ENCODE measurements around the gene LSM3. TPM values are rescaled to one million over a fixed set of nuclear protein-coding genes. Genes with fewer than 3 reads are reported as not detected.

Gene LSM3
- total and polyA plus RNA-seq, 5 donors, result 13.5 to 17.8 (median 16.1) TPM

DNA sequence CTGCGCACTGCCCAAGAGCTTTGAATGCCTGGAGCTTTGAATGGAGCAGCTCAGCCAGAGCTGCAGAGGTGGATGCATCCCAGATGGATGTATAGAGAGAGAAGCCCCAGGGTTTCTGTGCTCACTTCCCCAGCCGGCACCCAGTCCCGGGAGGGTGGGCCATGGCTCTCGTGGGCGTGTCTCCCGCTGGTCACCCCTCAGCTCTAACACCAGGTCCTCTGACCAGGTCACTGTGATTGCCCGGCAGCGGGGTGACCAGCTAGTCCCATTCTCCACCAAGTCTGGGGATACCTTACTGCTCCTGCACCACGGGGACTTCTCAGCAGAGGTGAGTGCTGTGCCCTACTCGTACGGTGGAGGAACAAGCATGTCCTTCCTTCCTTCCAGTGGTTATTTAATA is 43.0 kb upstream of the LSM3 start:
- H3K27ac ChIP-seq (ENCODE audit: low read length), result no peak overlapping the region
- 84% methylated on average over 11 of the region's 11 CpGs for WGBS

DNA sequence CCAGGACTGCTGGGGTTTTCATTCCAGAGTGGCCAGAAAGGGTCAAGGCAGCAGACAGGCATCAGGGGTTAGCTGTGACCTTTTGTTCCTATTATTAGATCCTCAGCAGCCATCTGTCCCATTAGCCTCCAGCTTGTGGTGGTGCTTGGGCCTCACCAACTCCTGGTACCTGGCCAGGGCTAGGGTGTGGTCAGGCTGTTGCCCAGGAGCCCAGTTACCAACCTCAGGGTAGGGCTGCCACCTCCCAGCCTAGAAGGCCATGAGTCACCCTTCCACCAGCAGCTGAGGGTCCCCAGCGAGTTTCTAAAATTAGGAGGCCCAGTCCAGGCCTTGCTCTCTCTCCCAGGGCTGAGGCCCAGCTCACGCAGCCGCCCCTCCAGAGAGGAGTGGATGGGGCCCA is 41.6 kb upstream of the LSM3 start:
- intact Hi-C loops (cut with DNase I), result no loop called here
- Histone ChIP-seq H3K4me1 (ENCODE audit: control insufficient read depth, insufficient read depth, low read length) (peaks cover 3% of the 10 kb centered on the region), H3K27me3 (ENCODE audit: control insufficient read depth, insufficient read depth) (no peaks in the 10 kb centered on the region), H3K27ac (ENCODE audit: low read length) (peak overlapping the region; percentile 37), H3K4me3 (ENCODE audit: low read length) (no peak overlapping the region), H3K9me3 (ENCODE audit: control insufficient read depth, low read length) (no peaks in the 10 kb centered on the region)
- DNase-seq (peak in 1 of 3 donors; percentile 41), ATAC-seq (peak; percentile 17 to 33)
- 58% methylated on average over 3 of the region's 3 CpGs for WGBS

More for the DNA sequence above, 43.0 kb upstream of the LSM3 start:
- DNase-seq (peak in 1 of 3 donors; percentile 38), ATAC-seq (no peak)
- no peaks in the 10 kb centered on the region for H3K27me3 ChIP-seq (ENCODE audit: control insufficient read depth, insufficient read depth)
- intact Hi-C loops (cut with DNase I), result no loop called here
- no peaks in the 10 kb centered on the region for H3K9me3 ChIP-seq (ENCODE audit: control insufficient read depth, low read length)
- H3K4me3 ChIP-seq (ENCODE audit: low read length), result no peak overlapping the region
- peaks cover 3% of the 10 kb centered on the region for H3K4me1 ChIP-seq (ENCODE audit: control insufficient read depth, insufficient read depth, low read length)

DNA sequence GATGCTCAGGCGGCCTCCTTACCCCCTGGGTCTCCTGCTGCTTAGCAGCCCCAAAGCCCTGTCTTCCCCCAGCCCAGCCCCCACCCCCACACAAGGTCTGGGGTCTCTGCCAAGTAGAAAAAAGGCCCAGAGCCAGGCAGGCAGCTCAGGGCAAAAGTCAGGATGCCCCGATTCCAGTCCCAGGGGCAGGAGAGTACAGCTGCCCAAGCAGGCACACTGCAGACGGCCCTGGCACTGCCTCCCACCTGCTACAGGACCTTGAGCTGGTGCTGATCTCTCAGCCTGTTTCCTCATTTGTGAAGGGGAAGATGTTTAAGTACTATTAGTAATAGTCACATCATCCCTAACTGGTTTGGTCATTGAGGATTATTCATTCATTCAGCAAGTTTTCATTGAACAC is 41.2 kb upstream of the LSM3 start:
- Histone ChIP-seq H3K4me1 (ENCODE audit: control insufficient read depth, insufficient read depth, low read length) (peaks cover 3% of the 10 kb centered on the region), H3K27ac (ENCODE audit: low read length) (peak overlapping the region; percentile 6), H3K9me3 (ENCODE audit: control insufficient read depth, low read length) (no peaks in the 10 kb centered on the region), H3K4me3 (ENCODE audit: low read length) (no peak overlapping the region), H3K27me3 (ENCODE audit: control insufficient read depth, insufficient read depth) (no peaks in the 10 kb centered on the region)
- ATAC-seq (no peak), DNase-seq (peak in 1 of 3 donors; percentile 46)
- intact Hi-C loops (cut with DNase I), result no loop called here
- WGBS, result 48% methylated on average over 3 of the region's 3 CpGs

DNA sequence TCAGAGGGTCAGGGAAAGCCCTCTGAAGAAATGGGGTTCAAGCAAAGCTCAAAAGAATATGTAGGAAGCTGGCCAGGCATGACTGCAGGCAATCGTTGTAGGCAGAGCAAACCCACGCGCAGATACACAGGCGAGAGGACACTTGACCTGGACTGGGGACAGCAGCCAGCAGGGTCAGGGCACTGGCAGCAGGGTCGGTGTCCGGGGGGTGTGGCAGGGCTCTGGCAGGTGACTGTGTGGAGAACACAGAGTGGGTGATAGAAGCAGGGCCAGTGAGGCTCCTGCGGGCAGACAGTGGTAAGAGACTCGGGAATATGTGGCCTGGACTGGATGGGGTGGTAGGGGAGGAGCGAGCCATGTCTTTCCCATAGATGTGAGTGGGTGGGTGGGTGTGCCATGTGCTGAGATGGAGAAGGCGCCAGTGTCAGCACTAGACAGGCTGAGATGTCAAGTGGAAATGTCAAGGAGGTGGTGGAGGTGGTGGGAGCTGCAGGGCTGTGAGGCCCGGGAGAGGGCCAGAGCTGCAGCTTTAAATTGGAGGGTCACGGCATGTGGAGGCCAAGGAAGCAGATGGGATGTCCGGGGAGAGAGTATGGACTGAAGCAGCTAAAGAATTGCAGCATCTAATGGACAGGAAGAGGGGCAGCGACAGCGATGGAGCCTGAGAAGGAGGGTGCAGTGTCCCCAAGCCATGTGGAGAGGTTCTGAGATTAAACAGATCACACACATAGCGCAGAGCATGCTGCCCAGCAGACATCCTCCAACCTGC is 40.3 kb upstream of the LSM3 start:
- H3K27ac ChIP-seq (ENCODE audit: low read length), result no peak overlapping the region
- 75% methylated on average over 16 of the region's 16 CpGs for WGBS
- no peak overlapping the region for H3K4me3 ChIP-seq (ENCODE audit: low read length)
- intact Hi-C loops (cut with DNase I), result no loop called here
- DNase-seq (peak in 1 of 3 donors; percentile 43), ATAC-seq (peak in 1 of 2 donors; percentile 6)
- H3K9me3 ChIP-seq (ENCODE audit: control insufficient read depth, low read length), result no peaks in the 10 kb centered on the region
- H3K27me3 ChIP-seq (ENCODE audit: control insufficient read depth, insufficient read depth), result no peaks in the 10 kb centered on the region
- H3K4me1 ChIP-seq (ENCODE audit: control insufficient read depth, insufficient read depth, low read length), result peaks cover 3% of the 10 kb centered on the region

DNA sequence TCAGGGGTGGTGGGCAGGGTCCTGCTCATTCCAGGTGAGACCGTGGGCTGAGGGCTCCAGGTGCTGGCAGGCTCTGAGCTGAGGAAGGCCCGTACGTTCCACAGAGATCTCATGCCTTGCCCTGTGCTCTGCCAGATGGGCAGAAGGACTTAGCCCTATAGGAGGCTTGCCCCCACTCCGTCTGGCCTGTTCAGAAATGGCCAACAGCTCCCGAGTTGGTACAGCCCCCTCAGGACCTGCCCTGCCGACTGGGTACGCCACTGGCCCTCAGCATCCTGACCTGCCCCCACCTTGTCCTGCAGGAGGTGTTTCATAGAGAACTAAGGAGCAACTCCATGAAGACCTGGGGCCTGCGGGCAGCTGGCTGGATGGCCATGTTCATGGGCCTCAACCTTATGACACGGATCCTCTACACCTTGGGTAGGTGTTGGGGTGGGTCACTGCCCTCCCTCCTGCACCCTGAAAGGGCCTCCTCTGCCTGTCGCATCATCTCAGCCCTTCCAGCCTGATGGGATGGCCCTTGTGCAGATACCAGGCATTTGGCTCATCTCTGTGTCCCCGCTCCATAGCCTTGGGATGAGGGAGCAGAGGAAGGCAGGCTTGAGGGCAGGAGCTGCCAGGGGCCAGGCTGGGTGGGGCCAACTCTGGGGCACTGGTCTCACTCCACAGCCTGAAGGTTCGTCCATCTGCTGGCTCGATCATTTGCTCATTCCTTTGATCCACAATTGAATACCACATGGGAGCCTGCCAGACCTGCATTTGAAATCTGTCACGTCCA is 39.5 kb upstream of the LSM3 start:
- no peaks in the 10 kb centered on the region for H3K27me3 ChIP-seq (ENCODE audit: control insufficient read depth, insufficient read depth)
- DNase-seq, result peak in 1 of 3 donors; percentile 49
- peaks cover 6% of the 10 kb centered on the region for H3K4me1 ChIP-seq (ENCODE audit: control insufficient read depth, insufficient read depth, low read length)
- intact Hi-C loops (cut with DNase I), result no loop called here
- no peaks in the 10 kb centered on the region for H3K9me3 ChIP-seq (ENCODE audit: control insufficient read depth, low read length)
- ATAC-seq, result no peak
- 91% methylated on average over 14 of the region's 14 CpGs for WGBS
- H3K4me3 ChIP-seq (ENCODE audit: low read length), result no peak overlapping the region
- H3K27ac ChIP-seq (ENCODE audit: low read length), result no peak overlapping the region

DNA sequence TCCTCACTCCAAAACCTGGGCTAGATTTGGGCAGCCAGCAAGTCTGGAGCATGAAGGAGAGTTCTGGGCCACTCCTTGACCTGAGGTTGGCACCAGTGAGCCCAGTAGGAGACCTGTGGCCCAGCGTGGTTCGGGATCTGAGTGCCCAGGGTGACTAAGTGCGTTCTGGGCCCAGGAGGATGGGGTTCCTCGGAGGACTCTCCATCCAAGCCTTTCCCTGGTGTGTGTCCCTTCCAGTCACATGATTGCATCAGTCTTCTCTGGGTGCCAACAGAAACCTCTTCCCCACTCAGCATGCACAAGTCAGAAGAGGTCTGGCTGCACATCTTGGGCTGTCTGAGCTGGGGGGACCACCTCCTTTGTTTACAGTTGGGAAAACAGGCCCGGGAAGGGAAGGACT is 38.8 kb upstream of the LSM3 start:
- no peak overlapping the region for H3K4me3 ChIP-seq (ENCODE audit: low read length)
- ATAC-seq (no peak), DNase-seq (no peak)
- no peak overlapping the region for H3K27ac ChIP-seq (ENCODE audit: low read length)
- intact Hi-C loops (cut with DNase I), result no loop called here
- WGBS, result 82% methylated on average over 5 of the region's 5 CpGs
- no peaks in the 10 kb centered on the region for H3K27me3 ChIP-seq (ENCODE audit: control insufficient read depth, insufficient read depth)
- H3K9me3 ChIP-seq (ENCODE audit: control insufficient read depth, low read length), result no peaks in the 10 kb centered on the region
- peaks cover 9% of the 10 kb centered on the region for H3K4me1 ChIP-seq (ENCODE audit: control insufficient read depth, insufficient read depth, low read length)

DNA sequence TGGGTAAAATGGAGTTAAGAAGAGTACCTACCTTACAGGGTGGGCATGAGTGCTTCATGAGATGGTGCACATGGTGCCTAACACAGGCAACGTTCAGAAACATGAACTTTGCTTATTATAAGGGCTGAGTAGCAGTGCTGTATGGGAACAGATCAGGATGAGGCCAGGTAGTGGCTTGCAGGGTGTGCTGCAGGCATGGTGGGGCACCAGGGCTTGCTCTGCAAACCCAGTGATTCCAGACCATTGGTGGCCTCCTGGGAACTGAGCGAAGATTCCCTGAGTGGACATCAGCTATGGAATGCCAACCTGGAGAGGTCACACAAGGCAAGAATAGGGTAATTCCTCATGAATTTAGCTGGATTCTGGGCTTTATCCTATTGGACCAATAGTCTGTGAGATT is 37.9 kb upstream of the LSM3 start:
- intact Hi-C loops (cut with DNase I), result no loop called here
- WGBS, result 81% methylated on average over 2 of the region's 2 CpGs
- Histone ChIP-seq H3K27me3 (ENCODE audit: control insufficient read depth, insufficient read depth) (no peaks in the 10 kb centered on the region), H3K9me3 (ENCODE audit: control insufficient read depth, low read length) (no peaks in the 10 kb centered on the region), H3K27ac (ENCODE audit: low read length) (no peak overlapping the region), H3K4me3 (ENCODE audit: low read length) (no peak overlapping the region), H3K4me1 (ENCODE audit: control insufficient read depth, insufficient read depth, low read length) (peaks cover 11% of the 10 kb centered on the region)
- peak in 1 of 3 donors; percentile 19 for DNase-seq
- no peak for ATAC-seq

DNA sequence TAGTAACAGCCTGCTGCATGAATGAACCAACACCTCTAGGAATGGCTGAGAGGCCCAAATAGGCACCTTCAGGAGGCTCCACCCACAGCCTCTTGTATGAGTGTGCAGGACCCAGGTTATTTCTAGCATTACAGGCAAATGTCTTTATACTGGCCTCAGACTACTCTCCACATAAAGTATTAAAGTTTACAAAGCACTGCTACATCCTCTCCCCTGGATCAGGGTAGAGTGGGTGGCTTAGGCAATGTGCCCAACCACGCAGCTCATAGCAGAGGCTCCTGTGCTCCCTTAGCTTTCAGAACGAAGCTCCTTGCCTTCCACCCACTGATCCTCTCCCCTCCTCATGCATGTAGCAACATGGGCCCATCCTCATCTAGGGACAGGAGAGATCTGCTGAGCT is 37.5 kb upstream of the LSM3 start:
- no peak for ATAC-seq
- H3K4me3 ChIP-seq (ENCODE audit: low read length), result no peak overlapping the region
- peak overlapping the region; percentile 32 for H3K27ac ChIP-seq (ENCODE audit: low read length)
- intact Hi-C loops (cut with DNase I), result no loop called here
- no peak for DNase-seq
- no peaks in the 10 kb centered on the region for H3K9me3 ChIP-seq (ENCODE audit: control insufficient read depth, low read length)
- H3K27me3 ChIP-seq (ENCODE audit: control insufficient read depth, insufficient read depth), result no peaks in the 10 kb centered on the region
- peaks cover 11% of the 10 kb centered on the region for H3K4me1 ChIP-seq (ENCODE audit: control insufficient read depth, insufficient read depth, low read length)
- WGBS, result 44% methylated on average over 2 of the region's 2 CpGs

DNA sequence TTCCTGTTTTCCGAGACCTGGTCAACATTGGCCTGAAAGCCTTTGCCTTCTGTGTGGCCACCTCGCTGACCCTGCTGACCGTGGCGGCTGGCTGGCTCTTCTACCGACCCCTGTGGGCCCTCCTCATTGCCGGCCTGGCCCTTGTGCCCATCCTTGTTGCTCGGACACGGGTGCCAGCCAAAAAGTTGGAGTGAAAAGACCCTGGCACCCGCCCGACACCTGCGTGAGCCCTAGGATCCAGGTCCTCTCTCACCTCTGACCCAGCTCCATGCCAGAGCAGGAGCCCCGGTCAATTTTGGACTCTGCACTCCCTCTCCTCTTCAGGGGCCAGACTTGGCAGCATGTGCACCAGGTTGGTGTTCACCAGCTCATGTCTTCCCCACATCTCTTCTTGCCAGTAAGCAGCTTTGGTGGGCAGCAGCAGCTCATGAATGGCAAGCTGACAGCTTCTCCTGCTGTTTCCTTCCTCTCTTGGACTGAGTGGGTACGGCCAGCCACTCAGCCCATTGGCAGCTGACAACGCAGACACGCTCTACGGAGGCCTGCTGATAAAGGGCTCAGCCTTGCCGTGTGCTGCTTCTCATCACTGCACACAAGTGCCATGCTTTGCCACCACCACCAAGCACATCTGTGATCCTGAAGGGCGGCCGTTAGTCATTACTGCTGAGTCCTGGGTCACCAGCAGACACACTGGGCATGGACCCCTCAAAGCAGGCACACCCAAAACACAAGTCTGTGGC is 36.8 kb upstream of the LSM3 start:
- ATAC-seq, result peak; percentile 25 to 32
- H3K9me3 ChIP-seq (ENCODE audit: control insufficient read depth, low read length), result no peaks in the 10 kb centered on the region
- WGBS, result 75% methylated on average over 19 of the region's 19 CpGs
- peaks cover 13% of the 10 kb centered on the region for H3K4me1 ChIP-seq (ENCODE audit: control insufficient read depth, insufficient read depth, low read length)
- H3K27ac ChIP-seq (ENCODE audit: low read length), result peak overlapping the region; percentile 32
- H3K4me3 ChIP-seq (ENCODE audit: low read length), result no peak overlapping the region
- H3K27me3 ChIP-seq (ENCODE audit: control insufficient read depth, insufficient read depth), result no peaks in the 10 kb centered on the region
- intact Hi-C loops (cut with DNase I), result no loop called here
- peak in 2 of 3 donors; percentile 68 to 75 for DNase-seq

DNA sequence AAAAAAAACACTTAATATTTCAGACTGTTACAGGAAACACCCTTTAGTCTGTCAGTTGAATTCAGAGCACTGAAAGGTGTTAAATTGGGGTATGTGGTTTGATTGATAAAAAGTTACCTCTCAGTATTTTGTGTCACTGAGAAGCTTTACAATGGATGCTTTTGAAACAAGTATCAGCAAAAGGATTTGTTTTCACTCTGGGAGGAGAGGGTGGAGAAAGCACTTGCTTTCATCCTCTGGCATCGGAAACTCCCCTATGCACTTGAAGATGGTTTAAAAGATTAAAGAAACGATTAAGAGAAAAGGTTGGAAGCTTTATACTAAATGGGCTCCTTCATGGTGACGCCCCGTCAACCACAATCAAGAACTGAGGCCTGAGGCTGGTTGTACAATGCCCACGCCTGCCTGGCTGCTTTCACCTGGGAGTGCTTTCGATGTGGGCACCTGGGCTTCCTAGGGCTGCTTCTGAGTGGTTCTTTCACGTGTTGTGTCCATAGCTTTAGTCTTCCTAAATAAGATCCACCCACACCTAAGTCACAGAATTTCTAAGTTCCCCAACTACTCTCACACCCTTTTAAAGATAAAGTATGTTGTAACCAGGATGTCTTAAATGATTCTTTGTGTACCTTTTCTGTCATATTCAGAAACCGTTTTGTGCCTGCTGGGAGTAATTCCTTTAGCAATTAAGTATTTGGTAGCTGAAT is 35.9 kb upstream of the LSM3 start:
- H3K9me3 ChIP-seq (ENCODE audit: control insufficient read depth, low read length), result no peaks in the 10 kb centered on the region
- no peak overlapping the region for H3K4me3 ChIP-seq (ENCODE audit: low read length)
- peak overlapping the region; percentile 66 for H3K27ac ChIP-seq (ENCODE audit: low read length)
- no peaks in the 10 kb centered on the region for H3K27me3 ChIP-seq (ENCODE audit: control insufficient read depth, insufficient read depth)
- intact Hi-C loops (cut with DNase I), result no loop called here
- WGBS, result 73% methylated on average over 8 of the region's 8 CpGs
- peaks cover 14% of the 10 kb centered on the region for H3K4me1 ChIP-seq (ENCODE audit: control insufficient read depth, insufficient read depth, low read length)
- ATAC-seq, result no peak
- peak in 1 of 3 donors; percentile 22 for DNase-seq

Measured in right cardiac atrium (tissue), 5 donors.